Liver (tissue), 9 donors: ENCODE measurements around the gene SNF8. TPM values are rescaled to one million over a fixed set of nuclear protein-coding genes. Genes with fewer than 3 reads are reported as not detected.
A peak's percentile ranks its signal among the peaks of the same experiment; 100 is the strongest.

Experiments used
- DNase-seq: peaks from one replicate; pipeline ENCODE4 v3.0.0-alpha.2; 2017; ENCODE audit warnings: low spot score
- H3K27ac ChIP-seq, 2 donors: one replicate each; pipeline ENCODE4 v1.7.0; 2013; ENCODE audit warnings: inconsistent platforms in 2 of 2, low read length in 2 of 2, control low read depth in 1 of 2, low read depth in 1 of 2, mild to moderate bottlenecking in 1 of 2
- H3K27me3 ChIP-seq, 4 donors: one replicate each; pipeline versions ENCODE4 v1.6.1 to v1.7.0; 2013; ENCODE audit warnings: low read length in 3 of 4, inconsistent platforms in 1 of 4, mild to moderate bottlenecking in 1 of 4, moderate library complexity in 1 of 4; ENCODE audit not compliant: control insufficient read depth in 4 of 4, insufficient read depth in 4 of 4
- H3K36me3 ChIP-seq, 4 donors: one replicate each; pipeline versions ENCODE4 v1.6.1 to v1.7.0; 2013; ENCODE audit warnings: low read length in 3 of 4, mild to moderate bottlenecking in 3 of 4, low read depth in 1 of 4, moderate library complexity in 1 of 4; ENCODE audit not compliant: control insufficient read depth in 4 of 4, insufficient read depth in 3 of 4
- H3K4me1 ChIP-seq, 4 donors: one replicate each; pipeline versions ENCODE4 v1.6.1 to v1.7.0; 2013; ENCODE audit warnings: low read length in 3 of 4, mild to moderate bottlenecking in 3 of 4, moderate library complexity in 1 of 4; ENCODE audit not compliant: control insufficient read depth in 4 of 4, insufficient read depth in 4 of 4
- H3K4me3 ChIP-seq, 3 donors: one replicate each; pipeline versions ENCODE4 v1.6.1 to v1.7.0; 2013; ENCODE audit warnings: low read length in 3 of 3, control low read depth in 1 of 3, low read depth in 1 of 3, mild to moderate bottlenecking in 1 of 3
- H3K9ac ChIP-seq, 2 donors: one replicate each; pipeline ENCODE4 v1.7.0; 2013; ENCODE audit warnings: low read length in 2 of 2, mild to moderate bottlenecking in 2 of 2, moderate library complexity in 2 of 2, control low read depth in 1 of 2, low read depth in 1 of 2
- H3K9me3 ChIP-seq, 4 donors: one replicate each; pipeline versions ENCODE4 v1.6.1 to v1.7.0; 2013; ENCODE audit warnings: low read length in 3 of 4; ENCODE audit not compliant: control insufficient read depth in 4 of 4
- EGR1 ChIP-seq, 2 donors: IDR thresholded peaks; 2 replicates each; pipeline ENCODE4 v1.6.1; 2016 to 2018; ENCODE audit warnings: antibody characterized with exemption in 2 of 2, low read depth in 2 of 2
- FOXA1 ChIP-seq: IDR thresholded peaks from 2 replicates; pipeline ENCODE4 v1.6.1; 2016; ENCODE audit warnings: antibody characterized with exemption
- GABPA ChIP-seq, 2 donors: IDR thresholded peaks in 1 of 2; conservative IDR thresholded peaks in 1 of 2; 2 replicates each; pipeline ENCODE4 v1.6.1; 2016; ENCODE audit warnings: antibody characterized with exemption in 2 of 2, mild to moderate bottlenecking in 1 of 2, moderate library complexity in 1 of 2
- HNF4A ChIP-seq, 2 donors: conservative IDR thresholded peaks; 2 replicates each; pipeline ENCODE4 v1.6.1; 2016; ENCODE audit warnings: antibody characterized with exemption in 2 of 2, mild to moderate bottlenecking in 2 of 2
- HNF4G ChIP-seq: IDR thresholded peaks from 2 replicates; pipeline ENCODE4 v1.6.1; 2016; ENCODE audit warnings: antibody characterized with exemption
- JUND ChIP-seq, 2 donors: IDR thresholded peaks; 2 replicates each; pipeline ENCODE4 v1.6.1; 2016; ENCODE audit warnings: antibody characterized with exemption in 2 of 2
- NR2F2 ChIP-seq: IDR thresholded peaks from 2 replicates; pipeline ENCODE4 v1.6.1; 2016; ENCODE audit warnings: antibody characterized with exemption
- RAD21 ChIP-seq, 2 donors: IDR thresholded peaks; 2 replicates each; pipeline ENCODE4 v1.6.1; 2016; ENCODE audit warnings: antibody characterized with exemption in 2 of 2, mild to moderate bottlenecking in 2 of 2
- RXRA ChIP-seq, 2 donors: IDR thresholded peaks; 2 replicates each; pipeline ENCODE4 v1.6.1; 2017 to 2018; ENCODE audit warnings: antibody characterized with exemption in 2 of 2, mild to moderate bottlenecking in 1 of 2
- SP1 ChIP-seq: IDR thresholded peaks from 2 replicates; pipeline ENCODE4 v1.6.1; 2018; ENCODE audit warnings: antibody characterized with exemption, mild to moderate bottlenecking
- YY1 ChIP-seq: IDR thresholded peaks from 2 replicates; pipeline ENCODE4 v1.6.1; 2016; ENCODE audit warnings: antibody characterized with exemption, mild to moderate bottlenecking
- WGBS: extraction: QIAGEN DNeasy Blood & Tissue Kit; methylation state at CpG from one replicate; pipeline ENCODE4 v1.1.7; 2013; 5-methylcytosine and 5-hydroxymethylcytosine counted together
- polyA plus RNA-seq, 2 donors: library from polyadenylated mRNA; stranded (reverse) in 1 of 2; unstranded in 1 of 2; fragments of 200-250 nt in 1 of 2; fragments of >200 nt in 1 of 2; fragmentation: Nextera tagmentation in 1 of 2; extraction: Ambion mirVana in 1 of 2; gene quantifications; one replicate each; pipeline versions ENCODE4 v1.2.1 to v1.2.3, GENCODE V29; 2013 to 2015
- total RNA-seq, 2 donors: library from RNA; depleted of rRNA; stranded (reverse); fragments of >200 nt; gene quantifications; one replicate each; pipeline ENCODE4 v1.2.3, GENCODE V29; 2014
- TF ChIP-seq, protein P1 (sequence below): fragments of 150-350 bp; IDR thresholded peaks from 2 replicates; pipeline ENCODE4 v1.5.1; 2017; ENCODE audit warnings: improper control_type of control experiment, low read depth, low read length; ENCODE audit not compliant: missing input control
- TF ChIP-seq, protein P2 (sequence below): IDR thresholded peaks from 2 replicates; pipeline ENCODE4 v1.6.1; 2016; ENCODE audit warnings: antibody characterized with exemption
- TF ChIP-seq, protein P3 (sequence below): IDR thresholded peaks from 2 replicates; pipeline ENCODE4 v1.6.1; 2016; ENCODE audit warnings: antibody characterized with exemption
- TF ChIP-seq, protein P4 (sequence below): IDR thresholded peaks from 2 replicates; pipeline ENCODE4 v1.6.1; 2016; ENCODE audit warnings: antibody characterized with exemption
- TF ChIP-seq, protein P5 (sequence below): IDR thresholded peaks from 2 replicates; pipeline ENCODE4 v1.6.1; 2016; ENCODE audit warnings: antibody characterized with exemption, mild to moderate bottlenecking
- donor health status: healthy.
- donor health status: healthy.
- donor health status: healthy.
- donor health status: healthy.
- donor health status: healthy.

Gene SNF8
- total and polyA plus RNA-seq, 4 donors: 40.5 to 78.2 (median 60.8) TPM

DNA sequence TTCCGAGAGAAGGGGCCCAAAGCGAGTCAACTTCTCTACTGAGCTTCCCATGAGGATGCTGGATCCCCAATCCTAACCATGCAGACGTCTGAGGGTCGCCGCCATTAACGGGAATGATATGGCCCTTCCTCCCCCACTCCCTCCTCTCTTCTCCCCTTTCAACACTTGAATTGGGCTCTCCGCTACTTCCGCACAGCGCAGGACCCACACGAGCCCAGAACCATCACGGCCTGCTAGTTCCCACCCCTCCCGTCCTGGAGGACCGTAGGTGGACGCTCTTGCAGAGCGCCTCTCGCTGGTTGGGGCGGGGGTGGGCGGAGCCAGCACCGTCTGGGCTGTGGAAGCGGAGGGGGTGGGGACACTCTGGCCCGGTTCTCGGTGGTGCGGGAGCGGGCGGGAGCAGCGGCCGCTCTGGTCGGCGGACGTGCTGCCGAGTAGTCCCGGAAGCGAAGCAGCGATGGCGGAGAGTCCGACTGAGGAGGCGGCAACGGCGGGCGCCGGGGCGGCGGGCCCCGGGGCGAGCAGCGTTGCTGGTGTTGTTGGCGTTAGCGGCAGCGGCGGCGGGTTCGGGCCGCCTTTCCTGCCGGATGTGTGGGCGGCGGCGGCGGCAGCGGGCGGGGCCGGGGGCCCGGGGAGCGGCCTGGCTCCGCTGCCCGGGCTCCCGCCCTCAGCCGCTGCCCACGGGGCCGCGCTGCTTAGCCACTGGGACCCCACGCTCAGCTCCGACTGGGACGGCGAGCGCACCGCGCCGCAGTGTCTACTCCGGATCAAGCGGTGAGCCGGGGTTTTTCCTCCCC lies 36.4 kb downstream of the SNF8 start, which contains the start of gene UBE2Z (continued):
- TF ChIP-seq, protein P1, sequence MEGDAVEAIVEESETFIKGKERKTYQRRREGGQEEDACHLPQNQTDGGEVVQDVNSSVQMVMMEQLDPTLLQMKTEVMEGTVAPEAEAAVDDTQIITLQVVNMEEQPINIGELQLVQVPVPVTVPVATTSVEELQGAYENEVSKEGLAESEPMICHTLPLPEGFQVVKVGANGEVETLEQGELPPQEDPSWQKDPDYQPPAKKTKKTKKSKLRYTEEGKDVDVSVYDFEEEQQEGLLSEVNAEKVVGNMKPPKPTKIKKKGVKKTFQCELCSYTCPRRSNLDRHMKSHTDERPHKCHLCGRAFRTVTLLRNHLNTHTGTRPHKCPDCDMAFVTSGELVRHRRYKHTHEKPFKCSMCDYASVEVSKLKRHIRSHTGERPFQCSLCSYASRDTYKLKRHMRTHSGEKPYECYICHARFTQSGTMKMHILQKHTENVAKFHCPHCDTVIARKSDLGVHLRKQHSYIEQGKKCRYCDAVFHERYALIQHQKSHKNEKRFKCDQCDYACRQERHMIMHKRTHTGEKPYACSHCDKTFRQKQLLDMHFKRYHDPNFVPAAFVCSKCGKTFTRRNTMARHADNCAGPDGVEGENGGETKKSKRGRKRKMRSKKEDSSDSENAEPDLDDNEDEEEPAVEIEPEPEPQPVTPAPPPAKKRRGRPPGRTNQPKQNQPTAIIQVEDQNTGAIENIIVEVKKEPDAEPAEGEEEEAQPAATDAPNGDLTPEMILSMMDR: no peak
- TF ChIP-seq, protein P2, sequence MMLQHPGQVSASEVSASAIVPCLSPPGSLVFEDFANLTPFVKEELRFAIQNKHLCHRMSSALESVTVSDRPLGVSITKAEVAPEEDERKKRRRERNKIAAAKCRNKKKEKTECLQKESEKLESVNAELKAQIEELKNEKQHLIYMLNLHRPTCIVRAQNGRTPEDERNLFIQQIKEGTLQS: no peak
- TF ChIP-seq FOXA1: no peak
- TF ChIP-seq EGR1 (IDR thresholded peaks at IDR 0.05; ENCODE audit: low read depth in 2 of 2): no peak
- peak; percentile 78 for TF ChIP-seq YY1
- TF ChIP-seq, protein P3, sequence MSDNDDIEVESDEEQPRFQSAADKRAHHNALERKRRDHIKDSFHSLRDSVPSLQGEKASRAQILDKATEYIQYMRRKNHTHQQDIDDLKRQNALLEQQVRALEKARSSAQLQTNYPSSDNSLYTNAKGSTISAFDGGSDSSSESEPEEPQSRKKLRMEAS: no peak

DNA sequence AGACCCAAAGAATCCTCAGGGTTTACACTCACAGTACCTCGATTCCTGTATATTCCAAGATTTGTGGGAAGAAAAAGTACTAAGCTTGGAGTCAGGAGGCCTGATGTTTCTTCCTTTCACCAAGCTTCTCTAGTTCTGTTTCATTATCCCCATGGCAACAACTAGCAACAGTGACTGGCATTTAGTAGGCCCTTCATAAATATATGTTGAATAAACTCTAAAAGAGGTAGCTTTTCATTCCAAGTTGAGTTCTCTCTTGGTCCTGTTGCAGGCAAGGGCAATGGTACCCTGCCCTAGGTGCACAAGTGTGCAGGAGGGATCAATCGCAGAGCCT lies 37.0 kb downstream of the SNF8 start:
- no peak for DNase-seq
- Histone ChIP-seq H3K9me3 (no peaks in the 10 kb centered on the region), H3K36me3 (peaks cover 0 to 7% (median 4%) of the 10 kb centered on the region in 4 donors), H3K9ac (peak overlapping the region in 1 of 2 donors; percentile 71), H3K27me3 (no peaks in the 10 kb centered on the region), H3K4me3 (peak overlapping the region; percentile 80 to 97 (median 89)), H3K27ac (peak overlapping the region; percentile 71 to 81), H3K4me1 (peaks cover 4 to 24% (median 21%) of the 10 kb centered on the region in 4 donors)
- TF ChIP-seq JUND (IDR thresholded peaks at IDR 0.05) (no peak), SP1 (no peak), HNF4G (no peak), RXRA (IDR thresholded peaks at IDR 0.05) (no peak), YY1 (no peak), EGR1 (IDR thresholded peaks at IDR 0.05; ENCODE audit: low read depth in 2 of 2) (no peak), NR2F2 (no peak), HNF4A (conservative IDR thresholded peaks at IDR 0.05) (no peak), FOXA1 (no peak), RAD21 (IDR thresholded peaks at IDR 0.05) (no peak), GABPA (IDR thresholded peaks at IDR 0.05 in 1 of 2, conservative IDR thresholded peaks at IDR 0.05 in 1 of 2) (no peak)
- TF ChIP-seq, protein P1: no peak
- TF ChIP-seq, protein P3: no peak
- TF ChIP-seq, protein P4, sequence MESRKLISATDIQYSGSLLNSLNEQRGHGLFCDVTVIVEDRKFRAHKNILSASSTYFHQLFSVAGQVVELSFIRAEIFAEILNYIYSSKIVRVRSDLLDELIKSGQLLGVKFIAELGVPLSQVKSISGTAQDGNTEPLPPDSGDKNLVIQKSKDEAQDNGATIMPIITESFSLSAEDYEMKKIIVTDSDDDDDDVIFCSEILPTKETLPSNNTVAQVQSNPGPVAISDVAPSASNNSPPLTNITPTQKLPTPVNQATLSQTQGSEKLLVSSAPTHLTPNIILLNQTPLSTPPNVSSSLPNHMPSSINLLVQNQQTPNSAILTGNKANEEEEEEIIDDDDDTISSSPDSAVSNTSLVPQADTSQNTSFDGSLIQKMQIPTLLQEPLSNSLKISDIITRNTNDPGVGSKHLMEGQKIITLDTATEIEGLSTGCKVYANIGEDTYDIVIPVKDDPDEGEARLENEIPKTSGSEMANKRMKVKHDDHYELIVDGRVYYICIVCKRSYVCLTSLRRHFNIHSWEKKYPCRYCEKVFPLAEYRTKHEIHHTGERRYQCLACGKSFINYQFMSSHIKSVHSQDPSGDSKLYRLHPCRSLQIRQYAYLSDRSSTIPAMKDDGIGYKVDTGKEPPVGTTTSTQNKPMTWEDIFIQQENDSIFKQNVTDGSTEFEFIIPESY: no peak
- TF ChIP-seq, protein P2: no peak
- TF ChIP-seq, protein P5, sequence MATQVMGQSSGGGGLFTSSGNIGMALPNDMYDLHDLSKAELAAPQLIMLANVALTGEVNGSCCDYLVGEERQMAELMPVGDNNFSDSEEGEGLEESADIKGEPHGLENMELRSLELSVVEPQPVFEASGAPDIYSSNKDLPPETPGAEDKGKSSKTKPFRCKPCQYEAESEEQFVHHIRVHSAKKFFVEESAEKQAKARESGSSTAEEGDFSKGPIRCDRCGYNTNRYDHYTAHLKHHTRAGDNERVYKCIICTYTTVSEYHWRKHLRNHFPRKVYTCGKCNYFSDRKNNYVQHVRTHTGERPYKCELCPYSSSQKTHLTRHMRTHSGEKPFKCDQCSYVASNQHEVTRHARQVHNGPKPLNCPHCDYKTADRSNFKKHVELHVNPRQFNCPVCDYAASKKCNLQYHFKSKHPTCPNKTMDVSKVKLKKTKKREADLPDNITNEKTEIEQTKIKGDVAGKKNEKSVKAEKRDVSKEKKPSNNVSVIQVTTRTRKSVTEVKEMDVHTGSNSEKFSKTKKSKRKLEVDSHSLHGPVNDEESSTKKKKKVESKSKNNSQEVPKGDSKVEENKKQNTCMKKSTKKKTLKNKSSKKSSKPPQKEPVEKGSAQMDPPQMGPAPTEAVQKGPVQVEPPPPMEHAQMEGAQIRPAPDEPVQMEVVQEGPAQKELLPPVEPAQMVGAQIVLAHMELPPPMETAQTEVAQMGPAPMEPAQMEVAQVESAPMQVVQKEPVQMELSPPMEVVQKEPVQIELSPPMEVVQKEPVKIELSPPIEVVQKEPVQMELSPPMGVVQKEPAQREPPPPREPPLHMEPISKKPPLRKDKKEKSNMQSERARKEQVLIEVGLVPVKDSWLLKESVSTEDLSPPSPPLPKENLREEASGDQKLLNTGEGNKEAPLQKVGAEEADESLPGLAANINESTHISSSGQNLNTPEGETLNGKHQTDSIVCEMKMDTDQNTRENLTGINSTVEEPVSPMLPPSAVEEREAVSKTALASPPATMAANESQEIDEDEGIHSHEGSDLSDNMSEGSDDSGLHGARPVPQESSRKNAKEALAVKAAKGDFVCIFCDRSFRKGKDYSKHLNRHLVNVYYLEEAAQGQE: no peak
- 43% methylated on average over 2 of the region's 2 CpGs for WGBS
